ENCODE results near the gene SDF4. TPM values are rescaled to one million over a fixed set of nuclear protein-coding genes. Genes with fewer than 3 reads are reported as not detected.

The SDF4 gene, protein sequence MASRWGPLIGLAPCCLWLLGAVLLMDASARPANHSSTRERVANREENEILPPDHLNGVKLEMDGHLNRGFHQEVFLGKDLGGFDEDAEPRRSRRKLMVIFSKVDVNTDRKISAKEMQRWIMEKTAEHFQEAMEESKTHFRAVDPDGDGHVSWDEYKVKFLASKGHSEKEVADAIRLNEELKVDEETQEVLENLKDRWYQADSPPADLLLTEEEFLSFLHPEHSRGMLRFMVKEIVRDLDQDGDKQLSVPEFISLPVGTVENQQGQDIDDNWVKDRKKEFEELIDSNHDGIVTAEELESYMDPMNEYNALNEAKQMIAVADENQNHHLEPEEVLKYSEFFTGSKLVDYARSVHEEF
- 25.6 and 42.0 TPM in 2 replicates for total RNA-seq (2014; rRNA removed; shearing (Covaris generic); ENCODE audit: low replicate concordance)

DNA sequence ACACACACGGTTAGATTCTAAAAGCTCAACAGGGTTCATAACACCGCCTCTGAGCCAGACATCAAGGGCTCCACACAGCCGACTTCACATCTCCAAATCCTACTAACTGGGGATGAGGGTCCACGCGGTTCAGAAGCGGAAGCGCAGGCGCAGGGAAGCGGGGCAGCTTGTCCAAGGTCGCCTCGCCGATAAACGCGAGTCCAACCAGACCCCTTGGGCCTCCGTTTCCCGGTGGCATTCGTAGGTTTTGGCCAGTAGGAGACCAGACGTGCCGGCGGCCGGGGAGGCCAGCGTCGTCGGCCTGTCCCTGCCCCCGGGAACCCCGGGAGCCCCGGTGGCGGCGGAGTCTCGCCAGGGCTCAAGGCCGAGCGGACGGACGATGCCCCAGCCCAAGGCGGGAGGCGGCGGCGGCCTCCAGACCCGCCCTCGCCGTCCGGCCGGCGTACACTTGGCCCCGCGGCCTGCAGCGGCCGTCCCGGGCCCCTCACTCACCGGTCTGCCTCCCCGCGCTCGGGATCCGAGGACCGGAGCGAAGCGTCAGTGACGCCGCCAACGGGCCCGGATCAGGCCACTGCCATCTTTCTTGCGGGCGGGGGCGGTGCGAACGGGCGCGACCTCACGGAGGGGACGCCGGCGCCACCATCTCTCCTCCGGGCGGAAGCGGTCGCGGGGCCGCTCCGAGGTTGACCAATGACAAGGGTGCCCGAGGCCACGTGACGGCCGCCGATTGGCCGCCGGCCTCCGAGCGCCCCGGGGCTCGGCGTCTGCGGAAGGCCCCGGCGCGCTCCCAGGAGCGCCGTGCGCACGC lies at the start of gene SDF4:
Gene SDF4 (minus strand): TSS at position 602 of the 808 bp plus-strand sequence. CDS start 3,229 bp downstream, outside the sequence.
- H3K4me3 ChIP-seq (ENCODE audit: low read length): peak within 1 kb of the TSS; percentile 84
- H3K9me2 ChIP-seq (replicated peaks; ENCODE audit: insufficient read depth, low read length): no peaks in the 10 kb centered on the region
- H3K4me2 ChIP-seq (ENCODE audit: low read depth, low read length, poor library complexity, severe bottlenecking): peak within 1 kb of the TSS; percentile 92
- H3K9me3 ChIP-seq (ENCODE audit: low read length): no peaks in the 10 kb centered on the region
- H3K27ac ChIP-seq (ENCODE audit: low read length): peak within 1 kb of the TSS; percentile 50
- H3K9ac ChIP-seq (ENCODE audit: low read length): peak within 1 kb of the TSS; percentile 83
- H4K20me1 ChIP-seq (ENCODE audit: insufficient read depth, low read depth, low read length): peaks cover 21% of the 10 kb centered on the region; the same call in 1 of the 2 replicates
- peak within 1 kb of the TSS; percentile 3; the same call in 1 of the 2 replicates for H2AFZ ChIP-seq (ENCODE audit: low read length)
- H3K36me3 ChIP-seq (ENCODE audit: insufficient read depth, low read length): peaks cover 6% of the 10 kb centered on the region; the same call in 1 of the 2 replicates
- DNase-seq: peak; percentile 99
- peaks cover 48% of the 10 kb centered on the region for H3K79me2 ChIP-seq (ENCODE audit: low read length)
- peaks cover 21% of the 10 kb centered on the region for H3K4me1 ChIP-seq (ENCODE audit: low read length)
- no peaks in the 10 kb centered on the region for H3K27me3 ChIP-seq (ENCODE audit: low read length)

DNA sequence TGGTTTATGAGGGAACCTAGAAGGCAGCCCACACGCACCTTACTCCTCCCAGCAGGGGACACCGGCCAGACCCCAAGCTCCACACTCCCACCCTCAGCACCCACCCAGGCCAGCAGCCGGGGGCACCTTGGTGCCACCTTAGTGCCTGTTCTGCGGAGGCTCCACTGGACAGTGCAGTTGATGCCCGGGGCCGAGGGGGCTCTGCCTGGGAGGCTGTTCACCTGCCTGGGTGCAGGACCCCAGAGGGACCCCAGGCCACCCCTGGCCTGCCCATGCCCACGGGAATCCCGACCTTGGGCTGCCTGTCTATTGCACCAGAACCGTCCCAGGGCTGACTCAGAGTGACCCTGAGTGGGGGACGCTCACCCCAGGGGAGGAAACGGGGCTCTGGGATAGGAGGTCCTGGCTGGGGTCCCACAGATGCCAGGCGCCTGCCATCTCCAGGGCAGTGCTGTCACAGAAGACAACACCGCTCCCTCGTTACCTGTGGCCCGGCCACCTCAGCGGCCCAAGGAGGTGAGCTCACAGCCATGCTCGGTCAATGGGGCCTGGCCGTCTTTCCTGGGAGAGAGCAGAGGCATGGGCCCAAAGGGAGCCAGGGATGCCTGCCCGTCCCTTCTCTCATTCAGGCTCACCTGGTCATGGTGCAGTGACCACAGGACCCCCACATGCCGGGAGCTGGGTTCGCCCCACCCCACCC lies 49.1 kb upstream of the SDF4 start:
- H3K4me3 ChIP-seq (ENCODE audit: low read length): no peak overlapping the region
- H3K4me1 ChIP-seq (ENCODE audit: low read length): peaks cover 3% of the 10 kb centered on the region
- no peaks in the 10 kb centered on the region for H3K27me3 ChIP-seq (ENCODE audit: low read length)
- H3K4me2 ChIP-seq (ENCODE audit: low read depth, low read length, poor library complexity, severe bottlenecking): no peak overlapping the region
- H4K20me1 ChIP-seq (ENCODE audit: insufficient read depth, low read depth, low read length): no peaks in the 10 kb centered on the region
- H3K9me2 ChIP-seq (replicated peaks; ENCODE audit: insufficient read depth, low read length): no peaks in the 10 kb centered on the region
- no peaks in the 10 kb centered on the region for H3K36me3 ChIP-seq (ENCODE audit: insufficient read depth, low read length)
- H3K9me3 ChIP-seq (ENCODE audit: low read length): no peaks in the 10 kb centered on the region
- H2AFZ ChIP-seq (ENCODE audit: low read length): no peak overlapping the region
- no peak for DNase-seq
- no peak overlapping the region for H3K9ac ChIP-seq (ENCODE audit: low read length)
- no peak overlapping the region for H3K27ac ChIP-seq (ENCODE audit: low read length)
- no peaks in the 10 kb centered on the region for H3K79me2 ChIP-seq (ENCODE audit: low read length)

DNA sequence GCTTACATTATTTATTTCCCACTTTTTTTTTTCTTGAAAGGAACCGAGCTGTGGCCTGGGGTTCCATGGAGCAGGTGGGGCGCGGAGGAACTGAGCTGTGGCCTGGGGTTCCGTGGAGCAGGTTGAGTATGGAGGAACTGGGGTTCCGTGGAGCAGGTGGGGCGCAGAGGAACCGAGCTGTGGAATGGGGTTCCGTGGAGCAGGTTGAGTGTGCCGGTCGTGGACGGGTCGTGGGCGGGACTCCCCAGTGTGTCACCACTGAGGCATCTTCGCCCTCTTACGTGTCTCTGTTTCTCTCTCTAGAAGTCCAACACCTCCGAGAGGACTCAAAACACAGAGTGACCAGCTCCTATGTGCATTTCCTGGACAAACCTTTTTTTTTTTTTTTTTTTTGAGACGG lies 47.2 kb upstream of the SDF4 start:
- no peaks in the 10 kb centered on the region for H3K36me3 ChIP-seq (ENCODE audit: insufficient read depth, low read length)
- peaks cover 11% of the 10 kb centered on the region for H3K4me1 ChIP-seq (ENCODE audit: low read length)
- H3K9ac ChIP-seq (ENCODE audit: low read length): no peak overlapping the region
- DNase-seq: no peak
- H3K4me3 ChIP-seq (ENCODE audit: low read length): no peak overlapping the region
- no peaks in the 10 kb centered on the region for H3K9me3 ChIP-seq (ENCODE audit: low read length)
- no peak overlapping the region for H2AFZ ChIP-seq (ENCODE audit: low read length)
- no peak overlapping the region for H3K27ac ChIP-seq (ENCODE audit: low read length)
- H3K79me2 ChIP-seq (ENCODE audit: low read length): no peaks in the 10 kb centered on the region
- H3K9me2 ChIP-seq (replicated peaks; ENCODE audit: insufficient read depth, low read length): no peaks in the 10 kb centered on the region
- H3K4me2 ChIP-seq (ENCODE audit: low read depth, low read length, poor library complexity, severe bottlenecking): no peak overlapping the region
- no peaks in the 10 kb centered on the region for H4K20me1 ChIP-seq (ENCODE audit: insufficient read depth, low read depth, low read length)
- no peaks in the 10 kb centered on the region for H3K27me3 ChIP-seq (ENCODE audit: low read length)

DNA sequence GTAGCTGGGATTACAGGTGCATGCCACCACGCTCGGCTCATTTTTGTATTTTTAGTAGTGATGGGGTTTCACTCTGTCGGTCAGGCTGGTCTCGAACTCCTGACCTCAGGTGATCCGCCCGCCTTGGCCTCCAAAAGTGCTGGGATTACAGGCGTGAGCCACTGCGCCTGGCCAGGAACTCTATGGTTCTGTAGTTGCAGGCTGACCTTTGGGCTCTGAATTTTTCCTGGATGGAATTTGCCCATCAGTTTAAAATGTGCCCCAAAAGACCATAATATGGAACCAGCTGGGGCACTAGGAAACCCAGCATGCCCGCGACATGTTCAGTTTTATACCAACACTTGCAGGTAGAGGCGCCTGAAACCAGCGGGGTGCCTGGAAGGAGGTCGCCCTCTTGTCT lies 46.8 kb upstream of the SDF4 start:
- H3K27me3 ChIP-seq (ENCODE audit: low read length): no peaks in the 10 kb centered on the region
- no peak for DNase-seq
- no peak overlapping the region for H3K4me3 ChIP-seq (ENCODE audit: low read length)
- H2AFZ ChIP-seq (ENCODE audit: low read length): no peak overlapping the region
- no peaks in the 10 kb centered on the region for H4K20me1 ChIP-seq (ENCODE audit: insufficient read depth, low read depth, low read length)
- no peaks in the 10 kb centered on the region for H3K9me2 ChIP-seq (replicated peaks; ENCODE audit: insufficient read depth, low read length)
- no peaks in the 10 kb centered on the region for H3K36me3 ChIP-seq (ENCODE audit: insufficient read depth, low read length)
- H3K4me1 ChIP-seq (ENCODE audit: low read length): peaks cover 11% of the 10 kb centered on the region
- H3K9me3 ChIP-seq (ENCODE audit: low read length): no peaks in the 10 kb centered on the region
- H3K4me2 ChIP-seq (ENCODE audit: low read depth, low read length, poor library complexity, severe bottlenecking): no peak overlapping the region
- peaks cover under 1% of the 10 kb centered on the region; the same call in 1 of the 2 replicates for H3K79me2 ChIP-seq (ENCODE audit: low read length)
- no peak overlapping the region for H3K9ac ChIP-seq (ENCODE audit: low read length)
- no peak overlapping the region for H3K27ac ChIP-seq (ENCODE audit: low read length)

DNA sequence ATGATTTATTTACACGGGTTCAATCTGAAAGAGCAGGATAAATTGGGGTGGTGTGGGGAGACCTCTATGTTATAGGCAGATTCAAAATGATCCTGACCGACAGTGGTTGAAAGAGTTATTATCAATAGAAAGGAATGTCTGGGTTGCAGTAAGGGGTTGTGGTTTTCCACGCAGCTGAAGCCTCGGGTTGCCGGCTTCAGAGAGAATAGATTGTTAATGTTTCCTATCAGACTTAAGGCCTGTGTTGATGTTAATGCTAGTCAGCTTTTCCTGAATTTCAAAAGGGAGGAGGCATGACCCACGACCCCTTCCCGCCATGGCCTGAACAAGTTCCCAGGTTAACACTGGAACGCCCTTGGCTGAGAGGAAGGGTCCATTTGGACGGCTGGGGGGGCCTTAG lies 44.0 kb upstream of the SDF4 start:
- Histone ChIP-seq H3K79me2 (ENCODE audit: low read length) (peaks cover 28% of the 10 kb centered on the region), H4K20me1 (ENCODE audit: insufficient read depth, low read depth, low read length) (peaks cover 23% of the 10 kb centered on the region; the same call in 1 of the 2 replicates), H3K9me3 (ENCODE audit: low read length) (no peaks in the 10 kb centered on the region), H3K4me3 (ENCODE audit: low read length) (no peak overlapping the region), H3K9ac (ENCODE audit: low read length) (no peak overlapping the region), H3K4me1 (ENCODE audit: low read length) (peaks cover 30% of the 10 kb centered on the region), H2AFZ (ENCODE audit: low read length) (no peak overlapping the region), H3K36me3 (ENCODE audit: insufficient read depth, low read length) (no peaks in the 10 kb centered on the region), H3K4me2 (ENCODE audit: low read depth, low read length, poor library complexity, severe bottlenecking) (no peak overlapping the region), H3K9me2 (replicated peaks; ENCODE audit: insufficient read depth, low read length) (no peaks in the 10 kb centered on the region), H3K27me3 (ENCODE audit: low read length) (no peaks in the 10 kb centered on the region), H3K27ac (ENCODE audit: low read length) (no peak overlapping the region)
- DNase-seq: no peak

DNA sequence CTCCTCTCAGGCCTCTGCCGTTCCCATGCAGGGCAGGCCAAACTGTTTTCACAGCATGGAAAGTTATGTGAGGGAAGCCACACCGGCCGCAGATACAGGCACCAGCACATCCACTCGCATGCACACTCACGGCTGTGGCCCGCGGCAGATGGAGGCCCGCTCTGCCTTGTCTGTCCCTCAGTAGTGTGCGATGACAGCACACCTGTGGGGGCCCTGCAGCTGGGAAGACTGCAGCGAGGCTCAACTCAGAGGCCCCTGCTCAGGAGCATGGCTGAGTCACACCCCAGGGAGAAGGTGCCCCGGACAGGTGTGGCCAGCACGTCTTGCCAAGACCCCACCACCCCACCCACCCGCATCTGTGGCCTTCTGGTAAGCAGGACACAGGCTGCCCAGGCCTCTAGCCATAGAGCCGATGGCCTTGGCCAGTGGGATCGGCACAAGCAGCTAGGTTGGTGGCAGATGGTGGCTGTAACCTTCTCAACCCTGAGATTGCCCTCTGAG lies 43.2 kb upstream of the SDF4 start:
- Histone ChIP-seq H3K79me2 (ENCODE audit: low read length) (peaks cover 36% of the 10 kb centered on the region), H2AFZ (ENCODE audit: low read length) (no peak overlapping the region), H3K27ac (ENCODE audit: low read length) (no peak overlapping the region), H3K9ac (ENCODE audit: low read length) (peak overlapping the region; percentile 87; the same call in 1 of the 2 replicates), H3K9me2 (replicated peaks; ENCODE audit: insufficient read depth, low read length) (no peaks in the 10 kb centered on the region), H3K4me2 (ENCODE audit: low read depth, low read length, poor library complexity, severe bottlenecking) (peak overlapping the region; percentile 94), H3K27me3 (ENCODE audit: low read length) (no peaks in the 10 kb centered on the region), H4K20me1 (ENCODE audit: insufficient read depth, low read depth, low read length) (peaks cover 31% of the 10 kb centered on the region; the same call in 1 of the 2 replicates), H3K9me3 (ENCODE audit: low read length) (no peaks in the 10 kb centered on the region), H3K36me3 (ENCODE audit: insufficient read depth, low read length) (no peaks in the 10 kb centered on the region), H3K4me3 (ENCODE audit: low read length) (peak overlapping the region; percentile 79; the same call in 1 of the 2 replicates), H3K4me1 (ENCODE audit: low read length) (peaks cover 34% of the 10 kb centered on the region)
- DNase-seq: no peak

DNA sequence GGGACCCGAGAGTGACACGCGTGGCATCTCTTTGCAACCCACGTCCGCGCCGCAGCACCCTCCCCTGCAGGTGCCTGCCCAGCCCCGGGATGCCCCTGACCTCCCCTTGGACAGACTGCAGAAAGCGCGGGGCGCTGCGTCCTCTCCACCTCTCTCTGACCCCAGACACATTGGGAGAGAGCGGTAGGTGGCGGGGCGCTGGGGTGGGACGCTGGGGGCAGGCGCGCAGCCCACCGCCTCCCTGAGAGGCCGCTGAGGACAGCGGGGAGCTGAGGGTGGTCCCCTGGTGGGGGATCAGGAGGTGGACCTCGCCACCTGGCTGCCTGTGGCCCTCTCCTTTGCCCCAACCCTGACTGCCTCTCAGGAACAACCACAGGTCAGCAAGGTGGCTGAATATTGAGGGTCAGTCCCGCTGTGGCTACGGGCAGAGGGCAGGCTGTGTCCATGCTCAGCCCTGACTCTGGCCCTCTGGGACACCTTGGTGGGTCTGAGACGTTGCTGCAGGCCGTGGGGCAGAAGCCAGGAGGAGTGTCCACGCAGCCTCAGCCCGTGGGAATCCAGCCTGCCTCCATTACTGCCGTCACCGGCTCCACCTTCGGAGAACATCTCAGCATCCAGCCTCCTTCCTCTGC lies 42.6 kb upstream of the SDF4 start:
- Histone ChIP-seq H2AFZ (ENCODE audit: low read length) (peak overlapping the region; percentile 95), H3K4me3 (ENCODE audit: low read length) (peak overlapping the region; percentile 79), H3K4me1 (ENCODE audit: low read length) (peaks cover 34% of the 10 kb centered on the region), H3K9me2 (replicated peaks; ENCODE audit: insufficient read depth, low read length) (no peaks in the 10 kb centered on the region), H3K36me3 (ENCODE audit: insufficient read depth, low read length) (no peaks in the 10 kb centered on the region), H3K27me3 (ENCODE audit: low read length) (no peaks in the 10 kb centered on the region), H3K9me3 (ENCODE audit: low read length) (no peaks in the 10 kb centered on the region), H3K9ac (ENCODE audit: low read length) (peak overlapping the region; percentile 87), H4K20me1 (ENCODE audit: insufficient read depth, low read depth, low read length) (peaks cover 35% of the 10 kb centered on the region; the same call in 1 of the 2 replicates), H3K79me2 (ENCODE audit: low read length) (peaks cover 42% of the 10 kb centered on the region), H3K4me2 (ENCODE audit: low read depth, low read length, poor library complexity, severe bottlenecking) (peak overlapping the region; percentile 94), H3K27ac (ENCODE audit: low read length) (no peak overlapping the region)
- no peak for DNase-seq
